GM12873 (cell line): ENCODE results near the gene PPP3CB.

Source experiments
- CTCF ChIP-seq: IDR thresholded peaks from 2 replicates; pipeline ENCODE4 v1.5.1; 2012; ENCODE audit warnings: low read depth, mild to moderate bottlenecking, moderate library complexity, low read length, control low read depth; ENCODE audit not compliant: insufficient read depth; ENCODE audit errors: missing control alignments

The PPP3CB gene

GRCh38 chr10:73460897-73461296, 34.9 kb downstream of the PPP3CB start:
- TF ChIP-seq CTCF: no peak

- no peak for TF ChIP-seq CTCF
Measured at GRCh38 chr10:73459683-73460314, 36.0 kb downstream of the PPP3CB start.

DNA sequence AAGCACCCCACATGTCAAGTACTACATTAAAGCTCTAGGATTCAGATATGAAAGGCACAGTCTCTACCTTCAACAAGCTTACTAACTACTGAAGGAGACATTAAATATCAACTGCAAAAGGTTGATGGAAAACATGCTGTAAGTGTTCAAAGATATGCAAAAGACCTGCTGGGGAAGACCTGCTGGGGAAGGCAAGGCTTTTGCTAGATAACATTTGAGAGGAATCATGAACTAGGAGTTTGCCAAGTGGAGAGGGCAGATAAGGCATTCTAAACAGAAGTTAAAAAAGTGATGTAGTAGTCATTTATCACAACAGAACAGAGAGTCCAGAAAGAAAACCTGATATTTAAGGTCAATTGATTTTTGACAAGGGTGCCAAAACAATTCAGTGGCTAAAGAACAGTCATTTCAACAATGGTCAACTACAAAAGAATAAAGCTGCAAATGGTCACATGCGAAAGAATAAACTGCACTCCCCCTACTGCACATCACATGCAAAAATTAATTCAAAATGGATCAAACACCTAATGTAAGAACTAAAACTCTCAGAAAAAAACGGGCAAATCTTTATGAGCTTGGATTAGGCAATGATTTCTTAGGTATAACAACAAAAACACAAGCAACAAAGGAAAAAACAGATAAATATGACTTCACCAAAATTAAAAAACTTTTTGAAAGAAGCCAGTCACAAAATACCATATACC, 39.5 kb downstream of the PPP3CB start:
- TF ChIP-seq CTCF: no peak

- TF ChIP-seq CTCF: no peak
Measured at GRCh38 chr10:73449113-73449512, 46.7 kb downstream of the PPP3CB start.

DNA sequence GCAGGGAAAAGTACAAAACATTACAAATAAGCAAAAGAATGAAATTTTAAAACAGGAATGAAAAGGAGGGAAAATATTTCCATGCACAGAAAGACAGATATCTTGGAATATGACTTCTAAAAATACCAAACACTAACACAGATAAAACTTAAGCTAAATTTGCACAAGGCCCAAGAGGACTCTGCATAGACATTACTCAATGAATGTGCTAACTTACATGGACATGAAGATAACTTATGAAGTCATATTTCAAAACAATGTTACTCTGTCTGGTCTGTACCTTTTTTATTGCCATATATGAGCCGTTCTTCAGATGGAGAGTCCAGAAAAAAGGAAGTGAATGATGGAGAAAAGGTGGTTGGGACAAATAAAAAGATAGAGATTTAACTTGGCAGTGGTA, 47.4 kb downstream of the PPP3CB start:
- no peak for TF ChIP-seq CTCF

GRCh38 chr10:73446926-73447325, 48.9 kb downstream of the PPP3CB start:
- TF ChIP-seq CTCF: no peak

DNA sequence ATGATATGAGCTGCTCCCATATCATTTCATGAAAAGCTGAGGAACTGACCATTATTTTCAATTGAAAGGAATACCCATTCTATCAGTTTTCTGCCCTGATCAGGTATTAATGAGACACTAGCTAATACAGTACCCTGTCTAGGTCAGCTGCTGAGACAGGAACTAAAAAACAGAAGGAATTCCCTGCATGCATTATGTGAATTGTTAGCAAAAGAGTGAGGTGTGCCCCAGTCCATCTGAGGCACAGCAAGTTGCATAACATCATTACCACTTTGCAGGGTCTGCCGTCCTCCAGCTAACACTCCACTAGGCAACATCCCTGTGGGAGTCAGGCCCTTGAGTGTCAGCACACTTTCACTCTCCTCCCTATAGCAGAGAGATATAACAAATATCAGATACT, 51.4 kb downstream of the PPP3CB start:
- TF ChIP-seq CTCF: no peak
